COR-L47 (cell line): ENCODE results near the gene TSC22D1.
"Not testable (repeated sequence)": the region's sequence is repeated elsewhere in the genome, so short reads cannot be mapped to it uniquely, and the experiment has no call there.

ENCODE experiments used
- DNase-seq: peaks from one replicate; lab custom pipeline; 2025; lab: John Stamatoyannopoulos, UW

The TSC22D1 gene

DNA sequence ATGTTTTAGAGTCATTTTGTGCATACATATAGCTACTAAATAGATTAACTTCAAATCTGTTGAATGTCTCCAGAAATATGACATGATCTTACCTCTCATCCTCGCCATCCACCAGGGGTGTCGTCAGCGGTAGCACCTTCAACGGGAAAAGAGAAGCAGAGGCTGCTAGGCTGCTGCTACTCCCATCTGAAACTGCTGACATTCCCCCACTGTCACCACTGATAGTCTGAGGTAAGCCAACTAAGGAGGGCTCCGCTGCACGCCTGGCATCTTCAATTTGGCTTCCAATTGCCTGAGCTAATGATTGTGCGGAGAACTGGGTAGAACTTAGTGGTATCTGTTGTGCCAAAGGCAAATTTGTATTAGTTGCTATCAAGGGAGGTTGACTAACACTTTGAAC is 3.1 kb downstream of the TSC22D1 start:
- no peak for DNase-seq

- DNase-seq = peak; percentile 7
Measured at GRCh38 chr13:44566601-44567000, 9.5 kb downstream of the TSC22D1 start.

DNA sequence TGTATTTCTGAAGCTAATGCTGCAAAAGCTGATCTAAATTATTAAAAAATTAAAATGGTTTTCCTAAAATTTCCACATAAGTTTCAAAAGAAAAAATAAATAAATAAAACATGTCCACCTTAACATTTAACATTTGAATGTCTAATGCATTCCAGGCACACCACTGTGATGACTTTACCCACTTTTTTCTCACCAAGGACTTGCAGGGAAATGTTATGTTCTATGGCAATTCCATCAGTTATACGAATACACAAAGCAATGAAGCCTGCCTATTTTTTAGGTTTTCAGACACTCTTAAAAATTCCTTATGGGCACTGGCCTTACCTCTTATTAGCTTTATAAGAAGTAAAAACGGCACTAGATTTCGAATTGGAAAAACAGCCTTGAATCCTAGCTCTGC is 10.2 kb downstream of the TSC22D1 start:
- DNase-seq = no peak

GRCh38 chr13:44564936-44565335 is 11.2 kb downstream of the TSC22D1 start:
- DNase-seq = no peak

DNA sequence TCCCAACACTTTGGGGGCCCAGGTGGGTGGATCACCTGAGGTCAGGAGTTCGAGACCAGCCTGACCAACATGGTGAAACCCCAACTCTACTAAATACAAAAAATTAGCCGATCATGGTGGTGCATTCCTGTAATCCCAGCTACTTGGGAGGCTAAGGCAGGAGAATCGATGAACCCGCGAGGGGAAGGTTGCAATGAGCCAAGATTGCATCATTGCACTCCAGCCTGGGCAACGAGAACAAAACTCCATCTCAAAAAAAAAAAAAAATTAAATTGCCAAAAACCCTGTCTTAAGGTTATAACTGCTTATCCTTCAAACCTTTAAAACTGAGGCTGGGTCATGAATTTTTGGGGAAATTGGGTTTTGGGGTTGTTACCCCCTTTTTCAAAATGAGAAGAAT is 13.3 kb downstream of the TSC22D1 start:
- DNase-seq = not testable (repeated sequence)

DNA sequence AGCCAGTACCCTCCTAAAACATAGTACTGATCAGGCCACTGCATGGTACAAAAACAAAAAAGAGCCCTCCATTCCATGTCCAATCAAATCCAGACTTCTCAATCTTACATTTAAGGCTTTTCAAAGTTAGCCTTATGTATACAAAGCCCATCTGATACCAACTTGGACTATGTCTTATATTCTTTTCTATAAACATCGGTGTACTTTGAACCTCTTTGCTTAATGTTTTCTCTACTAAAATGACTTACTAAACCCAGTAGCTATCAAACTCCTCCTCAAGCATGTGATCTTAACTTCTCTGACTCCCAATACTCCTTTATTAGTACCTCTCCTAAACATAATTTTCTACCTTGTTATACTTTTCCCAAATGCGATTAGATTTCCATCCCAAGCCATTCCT is 14.8 kb downstream of the TSC22D1 start:
- DNase-seq = no peak

DNA sequence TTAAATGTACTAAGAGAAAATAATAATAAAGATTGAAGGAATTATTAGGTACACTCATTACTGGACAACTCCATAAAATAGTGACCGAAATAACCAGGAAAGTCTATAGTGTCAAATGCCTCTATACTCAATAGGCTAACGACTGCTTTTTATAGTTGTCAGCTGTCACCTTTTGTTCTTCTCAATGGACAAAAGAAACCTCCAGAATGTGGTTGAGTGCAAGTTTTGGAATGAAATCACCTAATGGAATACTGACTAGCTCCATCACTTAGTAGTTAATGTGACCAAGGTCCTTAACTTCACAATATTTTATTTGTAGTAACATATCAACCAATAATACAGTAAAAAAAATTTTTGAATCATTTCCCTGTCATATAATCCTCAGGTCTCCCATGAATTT is 18.1 kb downstream of the TSC22D1 start:
- DNase-seq = no peak

DNA sequence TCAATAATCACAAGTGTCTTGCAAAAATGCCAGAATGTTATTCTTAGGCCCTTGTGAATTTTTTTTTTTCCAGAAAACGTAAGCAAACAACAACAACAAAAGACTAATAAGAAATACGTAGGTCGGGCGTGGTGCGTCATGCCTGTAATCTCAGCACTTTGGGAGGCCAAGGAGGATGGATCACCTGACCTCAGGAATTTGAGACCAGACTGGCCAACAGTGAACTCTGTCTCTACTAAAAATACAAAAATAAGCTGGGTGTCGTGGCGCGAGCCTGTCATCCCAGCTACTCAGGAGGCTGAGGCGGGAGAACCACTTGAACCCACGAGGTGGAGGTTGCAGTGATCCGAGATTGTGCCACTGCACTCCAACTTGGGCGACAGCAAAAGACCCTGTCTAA is 20.9 kb downstream of the TSC22D1 start:
- no peak for DNase-seq

DNA sequence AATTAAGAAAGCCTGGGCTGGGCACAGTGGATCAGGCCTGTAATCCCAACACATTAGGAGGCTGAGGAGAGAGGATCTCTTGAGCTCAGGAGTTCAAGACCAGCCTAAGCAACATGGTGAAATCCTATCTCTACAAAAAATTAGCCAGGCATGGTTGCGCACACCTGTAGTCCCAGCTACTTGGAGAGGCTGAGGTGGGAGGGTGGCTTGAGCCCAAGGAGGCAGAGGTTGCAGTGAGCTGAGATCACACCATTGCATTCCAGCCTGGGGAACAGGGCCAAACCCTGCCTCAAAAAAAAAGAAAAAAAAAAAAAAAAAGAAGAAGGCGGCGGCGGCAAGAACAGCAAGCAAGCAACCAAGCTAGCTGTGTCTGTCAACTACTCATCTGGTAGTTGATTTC is 26.7 kb downstream of the TSC22D1 start:
- no peak for DNase-seq

DNA sequence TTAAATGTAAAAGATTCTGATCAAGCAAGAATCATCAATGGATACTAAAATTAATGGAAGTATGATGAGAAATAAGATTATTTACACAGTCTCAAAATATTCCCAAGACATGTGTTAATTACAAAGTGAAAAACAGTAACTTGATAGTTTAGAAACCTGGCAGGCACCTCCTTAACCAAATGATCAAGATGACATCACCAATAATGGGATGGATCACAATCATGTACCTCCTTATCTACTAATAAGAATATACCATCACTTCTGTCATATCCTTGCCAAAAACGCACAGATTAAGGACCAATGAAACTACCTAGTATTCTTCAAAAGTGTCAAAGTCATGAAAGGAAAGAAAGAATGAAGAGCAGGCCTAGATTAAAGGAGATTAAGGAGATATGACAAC is 30.0 kb downstream of the TSC22D1 start:
- no peak for DNase-seq

- no peak for DNase-seq
Measured at GRCh38 chr13:44543369-44543768, 32.8 kb downstream of the TSC22D1 start.

DNA sequence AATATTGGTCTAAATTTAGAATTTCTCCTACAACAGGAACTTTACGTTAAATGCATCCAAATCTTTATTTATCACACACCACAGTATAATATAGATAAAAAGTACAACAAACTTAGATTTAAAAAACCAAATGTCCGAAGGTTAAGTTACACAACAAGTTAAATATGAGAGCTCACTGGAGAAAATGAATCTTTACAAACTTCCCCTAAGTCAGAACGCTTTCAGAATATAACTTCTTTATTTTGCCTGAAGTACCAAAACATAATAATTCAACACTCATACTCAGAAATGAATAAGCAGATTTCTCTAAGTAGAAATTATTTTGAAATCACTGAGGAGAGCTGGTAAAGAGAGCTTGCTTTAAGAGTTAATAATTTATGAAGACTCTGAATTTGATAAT is 33.8 kb downstream of the TSC22D1 start:
- no peak for DNase-seq

GRCh38 chr13:44541601-44542000 is 34.5 kb downstream of the TSC22D1 start:
- no peak for DNase-seq

DNA sequence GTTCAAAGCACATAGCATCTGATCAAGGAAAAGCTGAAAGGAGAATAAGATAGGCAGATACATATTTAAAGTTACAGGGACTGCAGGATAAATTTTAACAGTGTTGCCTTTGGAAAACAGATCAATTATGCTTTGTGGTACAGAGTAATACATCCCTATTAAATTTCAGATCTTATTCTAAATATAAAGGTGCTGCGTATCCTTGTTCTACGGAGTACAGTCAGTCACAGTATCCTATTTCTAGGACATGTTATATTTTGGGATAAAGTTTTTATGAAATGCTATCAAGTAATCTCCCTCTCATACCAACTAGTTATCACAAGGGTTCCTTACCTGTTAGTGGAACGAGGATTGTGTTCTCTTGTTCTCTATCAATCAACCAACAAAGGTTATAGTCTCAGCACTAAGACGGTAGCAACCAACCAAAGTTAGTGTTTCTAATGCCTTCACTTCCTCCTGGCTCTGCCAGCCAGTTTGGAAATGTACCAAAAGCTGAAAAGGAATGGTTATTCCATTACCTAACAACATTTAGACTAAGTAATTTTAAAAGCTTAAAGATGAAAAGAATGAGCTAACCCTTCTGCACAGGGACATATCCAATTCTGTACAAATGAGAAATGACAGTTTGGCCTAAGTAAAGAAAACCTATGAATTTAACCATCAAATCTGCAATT is 35.2 kb downstream of the TSC22D1 start:
- DNase-seq = no peak

- DNase-seq = no peak
Measured at GRCh38 chr13:44537248-44537647, 38.9 kb downstream of the TSC22D1 start.

GRCh38 chr13:44523146-44524015 is 52.7 kb downstream of the TSC22D1 start:
- DNase-seq = no peak

DNA sequence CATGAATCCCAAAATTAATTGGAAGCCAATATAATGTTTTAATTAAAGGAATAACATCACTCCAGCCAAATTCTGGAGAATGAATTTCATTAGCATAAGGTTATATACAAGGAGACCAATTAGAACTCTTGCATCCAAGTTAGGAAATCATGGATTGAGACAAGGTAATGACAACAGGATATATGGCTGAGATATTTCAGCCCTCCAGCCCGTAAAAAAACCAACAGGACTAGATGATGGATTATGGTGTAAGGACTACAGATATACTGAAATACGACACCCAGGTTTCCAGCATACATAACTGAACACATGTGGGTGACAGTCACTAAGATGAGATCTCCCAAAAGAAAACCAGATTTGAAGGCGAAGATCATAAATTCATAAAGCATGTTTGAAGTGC is 56.5 kb downstream of the TSC22D1 start:
- DNase-seq = no peak

- no peak for DNase-seq
Measured at GRCh38 chr13:44516771-44517170, 59.4 kb downstream of the TSC22D1 start.

DNA sequence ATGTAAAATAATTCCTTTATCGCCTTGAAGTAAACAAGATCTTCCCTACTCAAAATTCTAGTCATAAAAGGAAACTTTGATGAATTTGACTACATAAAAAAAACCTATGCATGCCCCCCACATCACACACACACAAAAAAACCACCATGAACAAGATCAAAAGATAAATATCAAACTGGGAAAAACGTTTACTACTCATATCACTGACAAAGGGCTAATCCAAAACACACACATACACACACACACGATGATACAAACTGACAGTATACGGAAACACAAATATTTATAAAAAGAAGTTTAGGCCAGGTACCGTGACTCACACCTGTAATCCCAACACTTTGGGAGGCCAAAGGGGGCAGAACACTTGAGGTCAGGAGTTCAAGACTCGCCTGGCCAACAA is 61.9 kb downstream of the TSC22D1 start:
- DNase-seq = no peak

DNA sequence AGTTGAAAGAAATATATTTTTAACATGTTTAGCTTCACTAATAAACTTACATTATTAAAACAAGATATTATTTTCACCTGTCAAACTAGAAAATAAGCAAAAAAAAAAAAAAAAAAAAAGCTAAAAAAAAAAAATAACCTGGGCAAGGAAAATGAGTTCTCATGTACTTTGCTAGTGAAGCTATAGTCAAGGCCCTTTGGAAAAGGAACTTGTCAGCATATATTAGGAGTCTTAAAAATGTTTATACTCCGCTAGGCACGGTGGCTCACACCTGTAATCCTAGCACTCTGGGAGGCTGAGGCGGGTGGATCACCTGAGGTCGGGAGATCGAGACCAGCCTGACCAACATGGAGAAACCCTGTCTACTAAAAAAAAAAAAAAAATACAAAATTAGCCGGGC is 66.3 kb downstream of the TSC22D1 start:
- not testable (repeated sequence) for DNase-seq

DNA sequence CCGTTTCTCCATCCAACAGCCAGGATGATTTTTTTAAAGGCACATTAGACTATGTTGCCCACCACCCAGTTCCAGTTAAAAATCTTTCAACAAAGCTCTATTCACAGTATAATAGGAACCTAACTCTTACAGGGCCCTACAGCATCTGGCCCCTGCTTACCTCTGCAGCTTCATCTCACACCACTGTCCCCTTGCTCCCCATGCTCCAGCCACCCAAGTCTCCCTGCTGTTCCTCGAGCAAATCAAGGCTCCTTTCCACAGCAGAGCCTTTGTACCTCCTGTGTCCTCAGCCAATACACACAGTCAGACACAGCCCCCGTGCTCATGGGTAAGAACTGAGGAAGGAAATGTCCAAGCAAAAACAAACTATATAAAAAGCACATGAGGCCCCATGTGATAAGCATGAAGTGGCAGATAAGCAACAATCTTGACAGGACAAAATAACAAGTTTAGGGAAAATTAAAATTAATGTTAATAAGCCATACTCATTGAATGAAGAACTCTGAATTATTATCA is 67.5 kb downstream of the TSC22D1 start:
- no peak for DNase-seq

DNA sequence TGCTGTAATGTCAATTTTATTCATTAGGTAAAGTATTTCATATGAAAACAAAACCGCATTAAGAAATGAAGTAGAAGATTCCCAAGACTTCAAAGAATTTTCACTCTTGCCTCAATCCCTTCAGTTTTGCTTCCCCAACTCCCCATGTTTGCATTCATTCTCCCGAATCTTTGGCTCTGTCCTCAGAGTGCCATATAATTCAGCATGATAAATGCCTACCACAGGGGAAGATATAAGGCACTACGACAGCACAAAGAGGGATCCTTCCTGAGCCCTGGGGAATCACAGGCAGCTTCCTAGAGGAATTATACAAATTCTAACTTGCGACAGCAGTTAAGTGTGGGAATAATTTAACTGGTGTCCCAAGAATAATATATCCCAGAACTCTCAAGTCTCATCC is 68.5 kb downstream of the TSC22D1 start:
- DNase-seq = no peak

DNA sequence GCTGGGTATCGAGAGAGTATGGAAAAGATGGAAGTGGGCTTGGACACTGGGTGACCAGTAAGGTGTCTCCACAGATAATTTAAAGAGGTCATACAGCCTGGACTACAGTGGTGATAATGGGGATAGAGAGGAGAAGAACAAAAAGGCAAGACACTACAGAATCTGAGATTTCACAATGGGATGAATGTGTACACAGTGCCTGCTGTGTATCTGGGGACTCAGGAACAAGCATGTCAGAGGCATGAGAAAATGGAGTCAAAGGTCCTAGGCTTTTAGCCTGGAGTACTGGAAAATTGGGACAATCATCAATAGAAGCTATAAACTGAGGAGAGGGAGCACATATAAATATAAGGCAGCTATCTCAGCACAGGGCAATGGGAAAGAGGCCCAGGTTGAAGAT is 69.4 kb downstream of the TSC22D1 start:
- DNase-seq = no peak
